Rectal smooth muscle tissue (tissue), 1 donor: ENCODE data around the gene CDYL2.

Source experiments
- H3K27ac ChIP-seq: one replicate; pipeline ENCODE4 v1.7.0; 2013; ENCODE audit warnings: low read depth, low read length, inconsistent platforms
- H3K27me3 ChIP-seq: one replicate; pipeline ENCODE4 v1.7.0; 2013; ENCODE audit warnings: low read length; ENCODE audit not compliant: control insufficient read depth, insufficient read depth
- H3K36me3 ChIP-seq: one replicate; pipeline ENCODE4 v1.7.0; 2013; ENCODE audit warnings: low read length; ENCODE audit not compliant: control insufficient read depth, insufficient read depth
- H3K4me1 ChIP-seq: one replicate; pipeline ENCODE4 v1.7.0; 2013; ENCODE audit warnings: low read length; ENCODE audit not compliant: control insufficient read depth, insufficient read depth
- H3K4me3 ChIP-seq: one replicate; pipeline ENCODE4 v1.7.0; 2013; ENCODE audit warnings: low read length
- H3K9ac ChIP-seq: one replicate; pipeline ENCODE4 v1.7.0; 2013; ENCODE audit warnings: low read length

CDYL2 gene

DNA sequence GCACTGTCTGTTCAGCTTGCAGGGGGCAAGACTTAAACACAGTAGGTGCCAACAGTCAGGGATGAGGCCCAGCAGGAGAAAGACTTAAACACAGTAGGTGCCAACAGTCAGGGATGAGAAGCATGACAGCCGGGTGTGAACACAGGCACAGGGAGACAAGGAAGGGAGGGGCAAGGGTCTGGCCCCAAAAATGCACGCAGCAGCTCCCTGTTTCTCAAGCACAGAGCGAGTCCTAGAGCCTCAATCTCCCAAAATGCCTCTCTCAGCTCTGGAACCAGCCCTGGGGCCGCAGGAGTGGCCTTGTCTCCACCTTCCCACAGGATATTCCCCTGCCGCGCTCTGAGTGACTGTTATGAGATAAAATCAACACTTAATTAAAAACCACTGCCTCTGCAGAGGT lies 197.2 kb downstream of the CDYL2 start:
- no peak overlapping the region for H3K9ac ChIP-seq
- no peak overlapping the region for H3K4me3 ChIP-seq
- H3K27me3 ChIP-seq, result no peaks in the 10 kb centered on the region
- H3K27ac ChIP-seq, result no peak overlapping the region
- H3K4me1 ChIP-seq, result no peaks in the 10 kb centered on the region
- H3K36me3 ChIP-seq, result peaks cover 2% of the 10 kb centered on the region

- Histone ChIP-seq H3K4me1 (no peaks in the 10 kb centered on the region), H3K9ac (no peak overlapping the region), H3K36me3 (peaks cover 2% of the 10 kb centered on the region), H3K4me3 (no peak overlapping the region), H3K27me3 (no peaks in the 10 kb centered on the region), H3K27ac (no peak overlapping the region)
Observed at GRCh38 chr16:80606221-80606766, 198.1 kb downstream of the CDYL2 start.

GRCh38 chr16:80604600-80605355 lies 199.6 kb downstream of the CDYL2 start:
- H3K4me1 ChIP-seq, result no peaks in the 10 kb centered on the region
- H3K27me3 ChIP-seq, result no peaks in the 10 kb centered on the region
- peaks cover 2% of the 10 kb centered on the region for H3K36me3 ChIP-seq
- H3K4me3 ChIP-seq, result no peak overlapping the region
- H3K9ac ChIP-seq, result no peak overlapping the region
- no peak overlapping the region for H3K27ac ChIP-seq

- Histone ChIP-seq H3K4me3 (no peak overlapping the region), H3K9ac (no peak overlapping the region), H3K36me3 (peaks cover 1% of the 10 kb centered on the region), H3K4me1 (no peaks in the 10 kb centered on the region), H3K27me3 (no peaks in the 10 kb centered on the region), H3K27ac (no peak overlapping the region)
Observed at GRCh38 chr16:80602894-80603293, 201.5 kb downstream of the CDYL2 start.

GRCh38 chr16:80601182-80601581 lies 203.2 kb downstream of the CDYL2 start:
- Histone ChIP-seq H3K36me3 (no peaks in the 10 kb centered on the region), H3K4me3 (no peak overlapping the region), H3K27ac (no peak overlapping the region), H3K27me3 (no peaks in the 10 kb centered on the region), H3K9ac (no peak overlapping the region), H3K4me1 (no peaks in the 10 kb centered on the region)

DNA sequence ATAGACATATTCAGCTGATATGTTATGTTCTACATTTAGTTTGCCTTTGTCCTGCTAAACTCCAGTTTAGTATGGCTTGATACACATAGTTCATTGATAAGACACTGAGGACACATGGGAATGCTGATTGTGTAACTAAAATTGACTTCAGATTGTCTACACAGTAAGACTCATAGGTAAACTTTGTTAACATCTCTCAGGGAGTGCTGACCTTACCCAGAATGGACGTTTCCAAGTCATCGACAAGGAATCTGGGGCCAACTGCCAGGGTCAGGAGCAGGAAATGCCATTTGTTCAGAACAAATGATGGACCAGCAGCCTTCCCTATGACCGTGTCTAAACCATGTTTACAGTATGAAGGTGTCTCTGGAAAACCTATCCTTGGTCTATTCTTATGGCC lies 204.9 kb downstream of the CDYL2 start:
- no peaks in the 10 kb centered on the region for H3K36me3 ChIP-seq
- no peaks in the 10 kb centered on the region for H3K27me3 ChIP-seq
- H3K9ac ChIP-seq, result no peak overlapping the region
- no peak overlapping the region for H3K4me3 ChIP-seq
- H3K27ac ChIP-seq, result no peak overlapping the region
- H3K4me1 ChIP-seq, result no peaks in the 10 kb centered on the region

GRCh38 chr16:80596507-80597207 lies 207.7 kb downstream of the CDYL2 start:
- Histone ChIP-seq H3K27me3 (no peaks in the 10 kb centered on the region), H3K36me3 (no peaks in the 10 kb centered on the region), H3K27ac (no peak overlapping the region), H3K4me1 (no peaks in the 10 kb centered on the region), H3K9ac (no peak overlapping the region), H3K4me3 (no peak overlapping the region)

DNA sequence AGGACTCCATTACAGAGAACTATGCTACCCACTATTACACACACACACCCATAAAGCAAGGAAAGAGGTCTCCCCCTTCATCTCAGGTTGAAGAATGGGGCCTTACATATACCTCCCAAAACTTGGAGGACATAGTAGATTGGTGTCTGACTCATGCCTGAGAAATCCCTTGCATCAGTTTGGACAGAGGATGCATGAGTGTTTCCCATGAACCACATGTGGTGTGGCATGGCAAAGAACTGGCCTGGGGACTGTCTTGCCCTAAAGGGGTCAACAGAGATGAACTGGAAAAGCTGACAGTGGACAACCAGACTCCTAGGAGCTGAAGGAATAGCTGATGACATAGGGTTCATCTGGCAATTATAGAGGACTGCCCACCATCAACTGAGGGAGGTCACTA lies 209.6 kb downstream of the CDYL2 start:
- H3K27ac ChIP-seq, result no peak overlapping the region
- no peaks in the 10 kb centered on the region for H3K36me3 ChIP-seq
- H3K4me1 ChIP-seq, result no peaks in the 10 kb centered on the region
- no peaks in the 10 kb centered on the region for H3K27me3 ChIP-seq
- no peak overlapping the region for H3K4me3 ChIP-seq
- no peak overlapping the region for H3K9ac ChIP-seq

DNA sequence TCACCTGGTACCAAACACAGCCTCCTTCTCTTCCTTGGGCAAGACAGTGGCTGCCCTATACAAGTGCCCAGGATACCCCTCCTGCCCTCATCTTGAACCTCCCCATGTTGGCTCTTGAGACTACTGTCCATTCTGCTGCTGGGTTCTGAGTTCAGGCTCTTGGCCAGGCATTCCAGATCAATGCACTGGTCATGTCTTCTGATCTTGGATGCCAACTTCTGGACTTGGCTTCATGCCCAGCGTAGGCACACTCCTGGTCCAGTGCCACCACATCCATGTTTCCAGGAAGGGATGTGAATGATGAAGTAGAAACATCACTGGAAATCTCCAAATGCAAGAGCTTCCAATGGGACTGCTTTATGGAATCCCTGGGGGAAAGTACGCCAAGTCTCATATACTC lies 212.1 kb downstream of the CDYL2 start:
- Histone ChIP-seq H3K4me1 (no peaks in the 10 kb centered on the region), H3K36me3 (no peaks in the 10 kb centered on the region), H3K27ac (no peak overlapping the region), H3K27me3 (no peaks in the 10 kb centered on the region), H3K4me3 (no peak overlapping the region), H3K9ac (no peak overlapping the region)

- Histone ChIP-seq H3K36me3 (no peaks in the 10 kb centered on the region), H3K4me1 (no peaks in the 10 kb centered on the region), H3K27me3 (no peaks in the 10 kb centered on the region), H3K27ac (no peak overlapping the region), H3K4me3 (no peak overlapping the region), H3K9ac (no peak overlapping the region)
Observed at GRCh38 chr16:80591071-80591915, 213.1 kb downstream of the CDYL2 start.

- Histone ChIP-seq H3K27me3 (no peaks in the 10 kb centered on the region), H3K36me3 (no peaks in the 10 kb centered on the region), H3K9ac (no peak overlapping the region), H3K4me3 (no peak overlapping the region), H3K4me1 (no peaks in the 10 kb centered on the region), H3K27ac (no peak overlapping the region)
Observed at GRCh38 chr16:80587071-80587470, 217.3 kb downstream of the CDYL2 start.

DNA sequence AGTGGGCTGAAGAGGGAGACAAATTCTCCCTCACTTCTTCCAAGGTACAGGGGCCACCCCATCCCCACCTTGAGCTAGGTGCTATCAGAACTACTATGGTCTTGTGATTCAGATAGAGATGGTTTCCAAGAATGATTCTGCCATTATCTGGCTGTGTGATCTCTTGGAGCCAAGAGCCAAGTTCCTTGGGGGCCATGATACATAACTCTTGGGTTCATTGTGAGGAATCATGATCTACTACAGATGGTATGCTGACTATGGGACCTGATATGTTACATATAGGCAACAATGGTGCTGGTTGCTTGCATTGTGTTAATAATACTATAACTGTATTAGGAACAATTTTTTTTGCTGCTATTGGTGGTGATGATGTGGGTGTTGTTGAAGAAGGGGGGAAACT lies 217.9 kb downstream of the CDYL2 start:
- H3K4me3 ChIP-seq, result no peak overlapping the region
- H3K27me3 ChIP-seq, result no peaks in the 10 kb centered on the region
- no peaks in the 10 kb centered on the region for H3K36me3 ChIP-seq
- no peak overlapping the region for H3K27ac ChIP-seq
- H3K9ac ChIP-seq, result no peak overlapping the region
- no peaks in the 10 kb centered on the region for H3K4me1 ChIP-seq
